NCI-H2171 (cell line): ENCODE data around the gene IPO5.

Experiments used
- DNase-seq: peaks from one replicate; lab custom pipeline; 2025; lab: John Stamatoyannopoulos, UW

The IPO5 gene

DNA sequence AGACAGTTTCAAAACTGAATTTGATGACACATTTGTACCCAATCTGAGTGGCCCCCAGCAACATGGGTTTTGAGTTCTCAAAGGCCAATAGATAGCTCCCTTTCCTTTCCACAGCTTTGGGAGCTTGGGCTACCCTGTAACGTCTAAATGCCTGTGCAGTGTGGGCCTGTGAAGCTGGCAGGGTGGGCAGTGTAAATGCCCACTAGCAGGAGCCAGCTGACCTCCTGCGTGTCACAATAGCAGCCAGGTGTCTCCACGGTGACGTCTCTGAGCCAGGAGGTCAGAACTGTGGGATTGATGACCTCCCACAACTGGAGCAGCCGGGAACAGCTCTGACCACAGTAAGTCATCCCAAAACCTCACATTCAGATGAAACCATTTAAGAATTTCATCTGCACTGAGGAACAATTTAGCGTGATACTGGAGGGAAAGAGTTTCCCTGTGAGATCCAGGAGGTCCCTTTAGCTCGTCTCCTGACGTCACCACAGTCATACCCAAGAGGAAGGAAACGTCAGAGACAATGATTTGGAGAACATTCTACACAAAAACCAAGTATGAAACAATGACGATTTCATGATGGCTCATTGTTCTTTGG is at the start of gene IPO5:
Gene IPO5, plus strand, starts transcription at position 300 of the 595 bp plus-strand sequence. CDS start 23,022 bp downstream, outside the sequence.
- no peak for DNase-seq

- no peak for DNase-seq
Measured at GRCh38 chr13:97904059-97904458, 49.4 kb upstream of the IPO5 start.

GRCh38 chr13:97905517-97905916 is 48.0 kb upstream of the IPO5 start:
- DNase-seq = no peak

- DNase-seq = no peak
Measured at GRCh38 chr13:97911311-97912138, 42.0 kb upstream of the IPO5 start.

GRCh38 chr13:97912139-97912535 is 41.3 kb upstream of the IPO5 start:
- DNase-seq = no peak

- DNase-seq = no peak
Measured at GRCh38 chr13:97913206-97913605, 40.3 kb upstream of the IPO5 start.

DNA sequence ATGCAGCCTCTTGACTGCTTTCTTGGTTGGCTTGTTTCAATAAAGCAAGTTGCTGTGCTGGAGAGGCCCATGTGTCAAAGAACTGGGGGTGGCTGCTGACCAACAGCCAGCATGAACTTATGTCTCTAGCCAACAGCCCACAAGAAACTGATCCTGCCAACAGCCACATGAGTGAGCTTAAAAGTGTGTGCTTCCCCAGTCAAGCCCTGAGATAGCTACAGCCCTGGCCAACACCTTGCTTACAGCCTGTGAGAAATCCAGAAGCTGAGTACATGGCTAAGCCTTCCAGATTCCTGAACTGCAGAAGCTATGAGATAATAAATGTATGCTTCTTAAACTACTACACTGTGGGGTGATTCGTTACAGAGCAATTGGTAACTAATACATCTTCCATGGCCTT is 38.9 kb upstream of the IPO5 start:
- DNase-seq = no peak

DNA sequence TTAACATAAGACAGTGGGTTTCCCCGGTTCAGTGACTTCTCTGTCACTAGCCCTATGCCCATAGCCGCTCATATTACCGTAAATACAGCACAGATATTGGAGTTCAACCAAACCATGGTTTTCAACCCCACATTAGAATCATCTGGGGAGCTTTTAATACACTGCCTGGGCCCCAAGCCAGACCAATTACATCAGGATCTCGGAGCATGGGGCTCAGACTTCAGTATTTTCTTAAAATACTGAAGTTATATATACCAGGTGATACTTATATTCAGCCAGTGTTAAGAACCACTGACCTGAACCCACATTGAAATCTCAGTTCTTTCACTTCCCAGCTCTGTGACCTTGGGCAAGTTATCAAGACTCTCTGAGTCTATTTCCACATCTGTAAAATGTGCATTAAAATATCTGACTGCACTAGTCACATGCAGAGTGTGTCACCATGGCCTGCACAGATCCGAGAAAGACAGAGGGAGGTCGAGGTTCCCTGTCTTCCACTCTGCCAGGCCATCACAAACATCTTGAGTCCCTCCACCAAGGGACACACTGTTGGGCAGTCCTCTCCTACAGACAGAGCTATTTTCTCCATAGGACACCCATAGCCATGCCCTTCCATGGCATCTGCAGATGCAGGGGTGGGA is 32.2 kb upstream of the IPO5 start:
- DNase-seq = no peak

- no peak for DNase-seq
Measured at GRCh38 chr13:97928301-97928700, 25.2 kb upstream of the IPO5 start.

DNA sequence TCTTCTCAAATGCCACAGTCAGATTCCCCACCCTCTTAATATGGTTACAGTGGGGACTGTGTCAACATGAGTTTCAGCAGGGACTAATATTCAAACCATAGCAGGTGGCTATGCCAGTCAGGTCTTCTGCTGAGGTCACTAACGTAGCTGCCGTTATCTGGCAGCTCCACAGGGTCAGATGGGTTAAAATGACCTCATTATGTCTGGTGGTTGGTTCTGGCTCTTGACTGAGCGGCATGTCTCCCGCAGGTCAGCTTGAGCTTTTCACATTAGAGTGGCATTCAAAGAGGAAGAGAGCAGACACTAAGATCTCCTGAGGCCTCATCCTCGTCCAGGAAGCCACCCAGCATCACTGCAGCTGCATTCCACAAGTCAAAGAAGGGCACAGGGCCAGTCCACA is 21.4 kb upstream of the IPO5 start:
- DNase-seq = no peak

- DNase-seq = no peak
Measured at GRCh38 chr13:97932647-97933046, 20.8 kb upstream of the IPO5 start.

- no peak for DNase-seq
Measured at GRCh38 chr13:97933776-97934175, 19.7 kb upstream of the IPO5 start.

DNA sequence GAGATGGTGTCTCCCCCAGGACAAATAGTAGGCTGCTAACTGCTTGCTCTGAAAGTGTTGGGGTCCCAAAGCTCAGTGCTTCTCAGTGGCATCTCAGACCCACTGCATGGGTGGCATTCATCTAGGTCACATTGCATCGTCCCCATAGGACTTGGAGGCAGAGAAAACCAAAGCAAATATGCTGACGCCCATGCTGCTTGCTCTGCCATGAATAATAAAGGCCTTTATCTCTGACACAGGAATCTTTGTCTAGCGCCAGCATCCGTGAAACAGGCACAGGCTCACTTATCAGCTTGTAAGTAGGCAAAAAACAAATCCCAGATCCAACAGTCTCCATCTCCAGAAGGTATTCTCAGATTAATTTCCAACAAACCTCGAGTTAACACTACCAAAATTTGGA is 18.9 kb upstream of the IPO5 start:
- no peak for DNase-seq

GRCh38 chr13:97935071-97935470 is 18.4 kb upstream of the IPO5 start:
- no peak for DNase-seq

- no peak for DNase-seq
Measured at GRCh38 chr13:97936036-97936435, 17.4 kb upstream of the IPO5 start.

- peak; percentile 8 for DNase-seq
Measured at GRCh38 chr13:97938706-97939475, 14.6 kb upstream of the IPO5 start.

GRCh38 chr13:97944396-97945029 is 9.0 kb upstream of the IPO5 start:
- no peak for DNase-seq

- no peak for DNase-seq
Measured at GRCh38 chr13:97945342-97945741, 8.1 kb upstream of the IPO5 start.

DNA sequence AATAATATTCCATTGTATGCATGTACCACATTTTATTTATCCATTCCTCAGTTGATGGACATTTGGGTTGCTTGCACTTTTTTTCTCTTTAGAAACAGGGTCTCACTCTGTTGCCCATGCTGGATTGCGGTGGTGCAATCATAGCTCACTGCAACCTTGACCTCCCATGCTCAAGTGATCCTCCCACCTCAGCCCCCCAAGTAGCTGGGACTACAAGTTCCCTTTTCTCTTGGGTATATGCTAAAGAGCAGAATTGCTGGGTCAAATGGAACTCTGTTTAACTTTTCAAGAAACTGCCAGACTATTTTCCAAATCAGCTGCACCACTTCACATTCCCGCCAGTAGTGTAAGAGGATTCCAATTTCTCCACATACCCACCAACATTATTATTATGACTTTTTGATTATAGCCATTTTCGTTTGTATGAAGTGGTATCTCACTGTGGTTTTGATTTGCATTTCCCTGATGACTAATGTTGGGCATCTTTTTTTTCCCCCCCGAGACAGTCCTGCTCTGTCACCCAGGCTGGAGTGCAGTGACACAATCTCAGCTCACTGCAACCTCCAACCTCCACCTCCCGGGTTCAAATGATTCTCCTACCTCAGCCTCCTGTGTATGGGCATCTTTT is 7.6 kb upstream of the IPO5 start:
- no peak for DNase-seq

GRCh38 chr13:97946951-97947588 is 6.4 kb upstream of the IPO5 start:
- no peak for DNase-seq

- no peak for DNase-seq
Measured at GRCh38 chr13:97948041-97948440, 5.4 kb upstream of the IPO5 start.
